Skin of body (tissue), 2 donors: ENCODE measurements around the gene ACAP3. TPM values are rescaled to one million over a fixed set of nuclear protein-coding genes. Genes with fewer than 3 reads are reported as not detected.
A peak's percentile ranks its signal among the peaks of the same experiment; 100 is the strongest.

Experiments used
- DNase-seq: peaks from one replicate; lab custom pipeline; 2025; lab: John Stamatoyannopoulos, UW
- total RNA-seq: library from RNA; depleted of rRNA; stranded (reverse); fragments of >200 nt; gene quantifications from one replicate; pipeline ENCODE4 v1.2.3, GENCODE V29; 2014

The ACAP3 gene
- total RNA-seq, 1 donor from 2014 or later: 34.6 TPM

DNA sequence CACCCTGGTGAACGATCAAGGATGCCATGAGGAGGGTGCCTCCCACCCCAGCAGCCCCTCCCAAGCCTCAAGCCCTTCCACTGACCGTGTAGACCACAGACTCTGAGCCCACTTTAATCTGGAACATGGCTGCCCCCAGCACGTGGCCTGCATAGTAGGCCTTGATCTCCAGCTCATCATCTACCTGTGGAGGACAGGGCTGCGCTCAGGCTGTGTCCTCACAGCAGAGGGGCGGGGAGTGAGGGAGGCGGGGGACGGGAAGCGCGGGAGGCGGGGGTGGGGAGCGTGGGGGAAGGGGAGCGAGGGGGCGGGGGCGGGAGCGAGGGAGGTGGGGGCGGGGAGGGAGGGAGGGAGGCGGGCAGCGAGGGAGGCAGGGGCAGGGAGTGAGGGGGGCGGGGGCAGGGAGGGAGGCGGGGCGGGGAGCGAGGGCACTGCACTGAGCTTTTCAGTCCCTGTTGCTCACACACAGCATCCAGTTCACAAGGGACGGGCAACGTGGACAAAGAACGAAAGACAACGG is 7.8 kb upstream of the ACAP3 start:
- DNase-seq: no peak

DNA sequence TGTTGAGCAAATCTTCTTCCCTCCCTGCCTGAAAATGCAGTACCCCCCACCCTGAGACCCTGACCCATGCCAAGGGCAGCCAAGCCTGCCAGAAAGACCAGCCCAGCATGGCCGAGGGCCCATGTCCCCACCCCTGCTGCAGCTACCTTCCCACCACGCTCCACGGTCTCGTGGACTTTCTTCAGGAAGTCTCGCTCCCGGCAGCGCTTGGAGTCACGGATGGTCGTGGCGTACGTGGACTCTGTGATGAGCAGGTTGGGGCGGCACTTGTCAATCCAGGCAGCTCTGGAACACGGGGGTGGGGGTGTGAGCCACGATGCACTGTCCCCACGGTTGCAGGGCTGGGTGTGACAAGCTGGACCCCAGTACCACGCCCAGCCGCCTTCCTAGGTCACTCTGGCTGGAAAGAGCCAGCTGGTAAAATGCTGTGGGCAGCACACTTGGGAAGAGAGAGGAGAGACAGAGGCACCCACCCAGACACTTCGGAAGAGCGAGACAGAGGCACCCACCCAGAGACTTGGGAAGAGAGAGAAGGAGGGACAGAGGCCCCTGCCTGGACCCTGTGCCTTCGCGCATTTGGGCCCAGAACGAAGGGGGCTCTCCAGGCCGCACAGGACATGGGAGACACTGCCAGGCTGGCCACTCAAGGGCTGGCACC is 7.1 kb upstream of the ACAP3 start:
- no peak for DNase-seq

DNA sequence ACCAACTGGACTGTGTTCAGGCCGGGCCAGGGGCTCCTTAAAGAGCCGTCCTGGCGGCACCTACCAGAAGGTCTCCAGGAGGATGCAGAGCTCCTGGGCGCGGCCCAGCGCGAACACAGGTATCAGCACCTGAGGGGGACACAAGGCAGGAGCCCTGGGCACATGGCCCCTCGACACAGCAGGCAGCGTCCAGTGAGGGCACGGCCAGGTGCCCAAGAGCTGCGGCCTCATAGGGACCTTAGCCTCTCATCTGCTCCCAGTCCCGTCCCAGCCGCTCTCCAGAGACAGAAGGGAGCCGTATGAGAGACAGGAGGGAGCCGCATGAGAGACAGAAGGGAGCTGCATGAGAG is 6.5 kb upstream of the ACAP3 start:
- no peak for DNase-seq

GRCh38 chr1:1313500-1314236 is 5.9 kb upstream of the ACAP3 start:
- no peak for DNase-seq

- no peak for DNase-seq
Measured at GRCh38 chr1:1312450-1313314, 5.0 kb upstream of the ACAP3 start.

- DNase-seq: no peak
Measured at GRCh38 chr1:1311107-1312104, 3.7 kb upstream of the ACAP3 start.

GRCh38 chr1:1310476-1311053 is 2.8 kb upstream of the ACAP3 start:
- no peak for DNase-seq

GRCh38 chr1:1310109-1310385 is 2.3 kb upstream of the ACAP3 start:
- no peak for DNase-seq

DNA sequence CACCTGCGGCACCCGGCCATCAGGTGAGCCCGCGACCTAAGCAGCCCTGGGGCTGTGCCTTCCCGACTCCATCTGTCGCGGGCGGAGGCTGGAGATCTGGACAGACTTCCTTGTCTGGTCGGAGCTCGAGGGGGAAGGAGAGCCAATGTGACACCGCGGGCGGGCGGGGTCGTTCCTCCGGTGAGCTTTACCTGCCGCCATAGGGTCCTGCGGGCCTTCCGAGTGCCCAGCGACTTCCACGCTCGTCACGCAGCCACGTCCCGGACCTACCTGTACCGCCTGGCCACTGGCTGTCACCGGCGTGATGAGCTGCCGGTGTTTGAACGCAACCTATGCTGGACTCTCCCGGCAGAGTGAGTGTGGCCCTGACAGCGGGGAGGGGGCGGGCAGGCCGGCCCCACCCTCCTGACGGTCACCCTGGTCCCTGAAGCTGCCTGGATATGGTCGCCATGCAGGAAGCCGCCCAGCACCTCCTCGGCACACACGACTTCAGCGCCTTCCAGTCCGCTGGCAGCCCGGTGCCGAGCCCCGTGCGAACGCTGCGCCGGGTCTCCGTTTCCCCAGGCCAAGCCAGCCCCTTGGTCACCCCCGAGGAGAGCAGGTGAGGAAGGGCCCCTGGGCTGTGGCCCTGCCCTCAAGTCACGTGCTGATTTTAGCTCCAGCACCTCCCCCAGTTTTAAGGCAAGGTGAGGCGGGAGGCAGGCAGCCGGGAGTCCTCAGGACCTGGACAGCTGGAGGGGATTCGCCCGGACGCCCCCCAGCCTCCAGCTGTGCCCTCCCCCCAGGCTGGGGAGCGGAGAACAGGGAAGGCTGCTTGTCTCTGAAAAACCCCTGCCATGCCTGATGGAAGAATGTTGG is 1.8 kb upstream of the ACAP3 start:
- DNase-seq: no peak

DNA sequence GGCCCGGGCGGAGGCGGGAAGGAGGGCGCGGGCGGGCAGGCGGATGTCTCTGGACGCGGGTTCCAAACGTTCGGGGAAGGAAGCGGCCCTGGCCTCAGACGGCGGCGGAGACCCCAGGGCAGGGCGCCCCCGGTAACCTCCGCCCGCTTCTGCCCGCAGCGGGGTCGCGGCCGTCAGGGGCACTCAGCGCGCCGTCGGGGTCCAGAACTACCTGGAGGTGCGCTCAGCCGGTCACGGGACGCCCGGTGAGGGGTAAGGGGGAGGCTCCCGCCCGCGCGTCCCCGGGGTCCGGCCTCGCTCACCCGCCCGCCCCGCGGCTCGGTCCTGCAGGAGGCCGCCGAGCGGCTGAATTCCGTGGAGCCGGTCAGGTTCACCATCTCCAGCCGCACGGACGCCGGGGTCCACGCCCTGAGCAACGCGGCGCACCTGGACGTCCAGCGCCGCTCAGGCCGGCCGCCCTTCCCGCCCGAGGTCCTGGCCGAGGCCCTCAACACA is 1.1 kb upstream of the ACAP3 start:
- no peak for DNase-seq

GRCh38 chr1:1307261-1307922 is 338 bp downstream of the ACAP3 start:
- no peak for DNase-seq

GRCh38 chr1:1306661-1307260 is 969 bp downstream of the ACAP3 start:
- DNase-seq: no peak

GRCh38 chr1:1306070-1306660 is 1.6 kb downstream of the ACAP3 start:
- no peak for DNase-seq

DNA sequence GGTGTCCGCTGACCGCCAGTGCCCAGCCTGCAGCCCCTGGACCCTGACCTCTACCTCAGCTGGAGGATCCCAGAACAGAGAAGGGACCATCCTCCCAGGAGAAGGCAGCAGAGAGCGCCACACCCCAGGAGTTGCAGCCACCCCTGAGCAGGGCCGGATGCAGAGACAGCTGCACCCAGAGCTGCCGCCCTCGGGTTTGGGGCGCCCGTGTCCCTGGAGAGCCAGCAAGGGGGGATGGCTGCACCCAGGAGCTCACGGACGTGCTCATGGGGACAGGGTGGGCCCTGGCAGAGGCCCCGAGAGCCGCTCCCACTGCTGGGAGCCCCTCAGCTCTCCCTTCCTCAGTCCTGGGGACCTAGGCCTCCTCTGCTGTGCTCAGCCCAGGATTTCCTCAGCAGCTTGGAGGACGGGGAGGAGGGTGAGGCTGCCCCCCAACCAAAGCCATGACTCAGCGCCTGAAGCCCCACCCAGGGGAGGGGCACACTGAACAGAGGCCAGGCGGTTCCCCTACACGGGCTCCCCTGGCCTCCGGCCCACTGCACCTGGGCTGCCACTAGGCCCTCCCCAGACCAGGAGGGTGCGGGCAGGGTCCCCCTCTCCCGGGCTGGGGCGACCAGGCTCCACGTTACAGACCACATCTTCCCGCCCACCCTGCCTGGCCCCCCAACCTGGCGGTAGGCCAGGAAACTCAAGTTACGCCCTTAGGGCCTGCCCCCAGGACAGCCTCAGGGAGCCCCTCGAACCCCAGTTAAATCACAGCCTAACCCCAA is 2.2 kb downstream of the ACAP3 start:
- no peak for DNase-seq

- DNase-seq: peak; percentile 68
Measured at GRCh38 chr1:1304331-1305299, 3.1 kb downstream of the ACAP3 start.

- DNase-seq: no peak
Measured at GRCh38 chr1:1303736-1304135, 4.0 kb downstream of the ACAP3 start.
